GM18858 (cell line): Measurements from ENCODE around the gene FGFR3.

ENCODE experiments used
- ATAC-seq: cut with Tn5 transposase; IDR thresholded peaks from one replicate; pipeline ENCODE4 v1.9.1; 2021; ENCODE audit not compliant: unreplicated experiment

The FGFR3 gene

DNA sequence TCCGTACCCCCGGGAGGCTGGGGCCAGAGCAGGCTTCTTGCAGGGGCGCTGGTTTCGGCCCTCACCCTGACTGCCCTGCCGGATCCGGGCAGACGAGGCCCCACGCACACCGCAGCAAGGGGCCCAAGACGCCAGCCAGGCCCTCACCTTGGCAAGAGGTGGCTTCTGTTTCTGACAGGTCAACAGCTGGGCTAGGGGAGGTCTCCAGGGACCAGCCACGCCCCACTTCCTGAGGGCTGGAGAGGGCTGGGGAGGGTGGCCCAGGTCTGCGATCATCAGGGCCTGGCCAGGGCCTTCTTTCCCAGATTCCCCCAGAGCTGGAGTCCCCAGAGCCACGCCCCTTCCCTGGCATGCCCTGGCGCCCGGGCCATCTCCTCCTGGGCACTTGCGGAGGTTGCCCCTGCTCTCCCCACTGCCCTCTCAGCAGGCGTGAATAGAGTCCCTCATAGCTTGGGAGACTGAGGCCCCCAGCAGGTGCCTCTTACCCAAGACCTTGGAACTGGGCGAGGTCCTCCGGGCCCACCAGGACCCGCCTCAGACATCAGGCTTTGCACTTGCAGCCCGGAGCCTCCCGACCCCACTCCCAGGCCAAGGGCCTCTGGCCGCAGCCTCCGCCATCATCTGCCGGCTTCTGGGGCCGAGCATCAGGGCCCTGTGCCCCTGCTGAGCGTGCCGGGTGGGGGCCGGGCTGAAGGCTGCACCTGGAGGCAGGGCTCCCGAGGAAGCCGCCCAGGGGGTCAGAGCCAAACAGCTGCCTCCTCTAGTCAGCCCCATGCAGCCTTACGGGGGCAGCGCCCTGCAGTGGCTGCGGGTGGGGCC, 6.3 kb upstream of the FGFR3 start:
- ATAC-seq: no peak

- no peak for ATAC-seq
Measured at GRCh38 chr4:1787411-1788077, 5.5 kb upstream of the FGFR3 start.

GRCh38 chr4:1788254-1788973, 4.7 kb upstream of the FGFR3 start:
- no peak for ATAC-seq

DNA sequence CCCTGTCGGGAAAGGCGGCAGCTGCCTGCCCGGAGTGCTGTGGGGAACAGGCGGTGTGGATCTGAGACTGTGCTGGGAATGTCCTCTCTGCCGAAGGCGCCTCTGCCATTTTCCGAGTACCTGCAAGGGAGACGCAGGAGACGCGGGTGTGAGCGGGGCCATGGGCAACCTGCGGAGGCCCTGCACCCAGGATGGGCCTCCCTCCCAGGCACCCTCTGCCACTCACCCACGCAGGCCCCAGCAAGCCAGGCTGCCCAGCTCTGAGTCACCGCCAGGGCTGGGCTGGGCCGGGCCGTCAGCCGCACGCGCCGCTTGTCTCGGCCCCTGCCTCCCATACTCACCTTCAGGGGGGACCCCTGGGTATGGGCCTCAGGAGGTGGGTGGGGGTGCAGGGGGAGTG, 3.5 kb upstream of the FGFR3 start:
- no peak for ATAC-seq

- ATAC-seq: no peak
Measured at GRCh38 chr4:1790005-1790404, 3.1 kb upstream of the FGFR3 start.

DNA sequence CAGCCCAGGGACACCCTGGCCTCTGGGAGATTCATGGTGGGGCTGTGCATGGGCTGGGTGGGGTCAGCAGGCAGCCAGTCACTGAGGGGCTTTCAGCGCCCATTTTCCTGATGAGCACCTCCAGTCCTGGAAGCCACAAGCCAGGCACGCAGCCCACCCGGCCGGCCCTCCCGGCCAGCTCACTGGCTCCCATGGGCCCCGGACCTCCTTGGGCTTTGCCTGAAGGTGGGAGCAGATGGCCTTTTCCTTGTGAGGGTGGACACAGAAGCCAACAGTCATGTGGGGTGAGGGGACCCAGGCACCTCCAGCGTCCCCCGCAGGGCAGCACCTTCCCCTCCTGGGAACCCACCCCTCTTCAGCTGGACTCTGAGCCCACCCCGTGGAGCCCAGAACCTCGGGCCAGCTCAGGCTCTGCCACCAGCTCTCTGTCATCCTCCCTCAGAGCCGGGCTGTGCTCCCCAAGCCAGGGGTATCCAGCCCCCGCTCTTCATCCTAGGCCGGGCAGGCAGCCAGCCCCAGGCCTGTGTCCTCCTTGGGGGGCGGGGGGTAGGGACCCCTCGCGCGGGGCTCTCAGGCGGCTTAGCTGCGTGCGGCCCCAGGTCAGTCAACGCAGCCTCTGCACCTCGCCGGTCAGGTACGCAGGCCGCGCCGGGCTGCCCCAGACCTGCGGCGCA, 798 bp upstream of the FGFR3 start:
- ATAC-seq: no peak

- ATAC-seq: no peak
Measured at GRCh38 chr4:1793496-1793840, 375 bp downstream of the FGFR3 start.

GRCh38 chr4:1793940-1794808, 1.1 kb downstream of the FGFR3 start:
- no peak for ATAC-seq

DNA sequence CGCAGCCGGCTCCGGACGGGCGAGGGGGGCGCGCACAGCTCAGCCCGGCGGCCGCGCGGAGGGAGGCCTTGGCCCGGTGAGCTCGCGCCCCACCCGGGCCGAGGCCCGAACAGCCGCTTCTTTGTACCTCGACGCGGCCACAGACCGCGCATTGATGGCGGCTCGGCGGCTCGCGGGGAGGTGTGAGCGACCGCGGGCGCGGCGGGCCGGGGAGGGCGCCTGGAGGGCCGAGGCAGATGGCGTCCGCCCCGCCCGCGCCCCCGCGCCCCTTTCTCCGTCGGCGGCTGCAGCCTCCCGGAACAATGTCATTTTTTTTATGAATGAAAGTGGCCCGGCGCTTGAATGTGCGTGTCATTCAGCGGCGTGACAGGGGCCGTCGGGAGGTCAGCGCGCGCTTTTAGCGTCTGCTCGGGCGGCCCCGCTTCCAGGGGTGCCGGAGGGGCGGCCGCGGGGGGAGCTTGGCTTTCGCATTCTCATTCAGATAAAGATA, 1.8 kb downstream of the FGFR3 start:
- ATAC-seq: no peak

DNA sequence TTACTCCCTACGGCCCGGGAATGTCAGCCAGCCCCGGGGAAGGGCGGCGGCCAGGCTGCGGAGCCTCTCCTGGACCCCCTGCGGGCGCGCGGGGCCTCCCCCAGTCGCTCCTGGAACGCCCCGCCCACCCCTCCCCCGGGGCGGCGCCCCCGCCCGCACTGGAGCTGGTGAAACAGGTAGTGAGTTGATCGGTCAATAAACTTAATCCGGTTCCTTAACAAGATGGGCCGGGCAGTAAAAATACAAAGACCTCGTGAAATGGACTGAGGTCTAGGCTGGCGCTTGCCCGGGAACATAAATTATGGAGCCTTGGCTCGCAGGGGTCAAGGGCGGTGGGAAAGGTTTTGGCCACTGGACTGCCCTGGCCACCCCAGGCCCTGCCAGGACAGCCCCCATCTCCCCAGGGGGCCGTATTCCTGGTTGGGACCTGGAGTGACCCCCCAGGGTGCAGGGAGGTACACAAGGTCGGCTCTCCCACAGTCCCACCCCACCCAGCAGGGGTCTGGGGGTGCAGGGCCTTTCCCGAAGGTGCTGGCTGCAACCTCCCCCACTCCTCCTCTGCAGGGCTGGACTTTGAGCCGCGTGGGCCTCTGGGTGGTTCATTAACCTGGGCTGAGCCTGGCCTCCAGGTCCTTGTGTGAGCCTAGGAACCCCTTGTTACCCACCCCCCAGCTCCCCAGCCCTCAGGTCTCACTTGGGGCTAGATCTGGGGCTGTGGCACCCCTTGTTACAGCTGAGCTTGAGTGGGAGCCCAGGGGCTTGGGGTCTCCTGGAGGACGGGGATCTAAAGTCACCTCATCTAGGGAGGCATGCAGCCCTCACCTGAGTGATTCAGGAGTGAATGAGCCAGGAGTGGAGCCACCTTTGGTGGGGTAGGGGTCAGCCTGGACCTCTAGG, 2.5 kb downstream of the FGFR3 start:
- ATAC-seq: no peak

- no peak for ATAC-seq
Measured at GRCh38 chr4:1796486-1797204, 3.6 kb downstream of the FGFR3 start.

GRCh38 chr4:1797298-1797860, 4.3 kb downstream of the FGFR3 start:
- no peak for ATAC-seq

DNA sequence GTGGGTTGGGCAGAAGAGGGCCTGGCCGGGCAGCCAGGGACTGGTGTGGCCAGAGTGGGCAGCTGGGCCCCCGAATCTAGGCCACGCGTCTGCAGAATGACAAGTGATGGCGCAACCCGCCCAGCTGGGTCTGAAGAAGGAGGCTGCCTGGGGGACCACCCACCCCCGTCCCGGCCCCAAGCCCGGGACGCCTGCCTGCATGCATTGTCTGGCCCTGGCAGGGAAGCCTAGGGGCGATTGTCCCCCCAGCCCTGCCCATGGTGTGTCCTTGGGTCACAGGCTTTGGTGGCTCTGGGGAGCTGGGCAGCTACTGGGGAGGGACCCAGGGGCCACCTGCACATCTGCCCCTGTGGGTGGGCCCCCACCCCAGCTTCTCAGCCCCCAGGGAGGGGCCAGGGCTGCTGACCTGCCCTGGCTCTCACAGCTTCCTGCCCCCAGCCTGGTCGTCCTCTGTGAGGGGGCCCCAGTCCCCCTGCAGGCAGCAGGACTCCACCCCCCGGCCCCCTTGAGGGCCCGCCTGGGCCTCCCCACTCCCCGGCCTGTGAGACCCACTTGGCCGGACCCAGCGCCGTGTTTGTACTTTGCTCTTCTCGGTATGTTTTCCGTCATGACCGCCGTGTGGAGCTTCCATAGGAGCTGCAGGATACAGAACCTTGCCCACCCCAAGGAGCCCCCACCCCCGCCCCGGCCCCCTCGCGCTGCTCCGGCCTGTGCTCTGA, 4.9 kb downstream of the FGFR3 start:
- ATAC-seq: no peak

DNA sequence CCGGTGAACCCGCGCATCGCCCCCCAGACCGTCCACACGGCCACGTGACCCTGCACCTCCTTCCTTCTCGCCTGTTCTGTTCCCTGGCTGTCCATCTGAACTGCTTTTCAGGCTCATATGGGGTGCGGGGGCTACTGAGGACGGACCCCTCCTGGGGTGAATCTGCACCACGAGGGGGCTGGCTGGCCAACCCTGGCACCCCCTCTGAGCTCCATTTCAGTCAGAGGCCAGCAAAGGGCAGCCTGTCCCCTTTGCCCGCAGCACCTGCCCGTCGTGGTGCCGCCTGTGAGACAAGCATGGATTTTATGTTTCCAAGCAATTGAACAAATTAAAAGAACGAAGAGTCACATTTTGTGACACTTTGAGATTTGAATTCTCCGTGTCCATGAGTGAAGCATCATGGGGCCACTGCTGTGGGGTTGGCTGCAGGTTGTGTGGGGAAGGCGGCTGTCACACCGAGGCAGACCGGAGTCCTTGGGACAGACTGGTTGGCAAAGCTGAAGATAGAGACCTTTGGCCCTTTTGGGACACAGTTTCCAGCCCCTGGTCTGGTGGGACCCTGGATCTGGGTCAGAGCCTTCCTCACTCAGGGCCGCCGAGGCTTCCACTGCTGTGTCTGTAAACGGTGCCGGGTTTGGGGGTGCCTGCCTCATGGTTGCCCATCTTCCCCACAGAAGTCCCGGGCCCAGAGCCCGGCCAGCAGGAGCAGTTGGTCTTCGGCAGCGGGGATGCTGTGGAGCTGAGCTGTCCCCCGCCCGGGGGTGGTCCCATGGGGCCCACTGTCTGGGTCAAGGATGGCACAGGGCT, 5.7 kb downstream of the FGFR3 start:
- no peak for ATAC-seq

DNA sequence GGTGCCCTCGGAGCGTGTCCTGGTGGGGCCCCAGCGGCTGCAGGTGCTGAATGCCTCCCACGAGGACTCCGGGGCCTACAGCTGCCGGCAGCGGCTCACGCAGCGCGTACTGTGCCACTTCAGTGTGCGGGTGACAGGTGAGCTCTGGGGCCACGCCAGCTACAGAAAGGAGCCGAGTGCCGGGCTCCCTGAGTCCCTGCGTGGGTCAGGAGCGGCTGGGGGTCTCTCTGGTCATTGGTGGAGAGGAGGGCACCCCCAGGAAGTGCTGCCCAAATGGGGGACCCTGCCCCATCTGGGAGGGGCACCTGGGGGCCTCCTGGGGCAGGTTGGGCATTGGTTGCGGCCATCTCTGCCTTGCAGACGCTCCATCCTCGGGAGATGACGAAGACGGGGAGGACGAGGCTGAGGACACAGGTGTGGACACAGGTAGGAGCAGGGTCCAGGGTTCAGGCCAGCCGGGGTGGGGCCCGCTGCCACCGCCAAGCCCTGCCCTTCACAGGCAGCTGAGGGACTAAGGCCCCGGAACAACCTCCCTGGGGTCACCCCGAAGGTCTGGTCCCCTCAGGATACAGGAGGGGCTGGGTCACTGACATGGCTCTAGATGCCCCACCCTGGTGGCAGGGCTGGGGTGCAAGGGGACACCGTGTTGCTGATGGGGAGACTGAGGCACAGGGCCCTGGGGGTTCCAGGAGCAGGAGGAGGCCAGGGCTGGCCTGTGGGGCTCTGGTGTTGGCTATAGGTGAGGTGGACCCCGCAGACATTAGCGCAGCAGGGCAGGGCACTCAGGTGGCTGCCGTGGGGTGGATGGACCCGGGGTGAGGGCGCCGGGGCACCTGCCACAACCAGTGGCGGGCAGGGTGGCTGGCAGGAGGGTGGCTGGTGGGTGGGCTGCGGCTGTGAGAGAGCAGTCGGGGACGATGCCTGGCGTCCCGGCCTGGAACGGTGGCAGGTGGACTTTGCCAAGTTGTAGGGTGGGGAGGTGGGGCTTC, 6.6 kb downstream of the FGFR3 start:
- no peak for ATAC-seq

DNA sequence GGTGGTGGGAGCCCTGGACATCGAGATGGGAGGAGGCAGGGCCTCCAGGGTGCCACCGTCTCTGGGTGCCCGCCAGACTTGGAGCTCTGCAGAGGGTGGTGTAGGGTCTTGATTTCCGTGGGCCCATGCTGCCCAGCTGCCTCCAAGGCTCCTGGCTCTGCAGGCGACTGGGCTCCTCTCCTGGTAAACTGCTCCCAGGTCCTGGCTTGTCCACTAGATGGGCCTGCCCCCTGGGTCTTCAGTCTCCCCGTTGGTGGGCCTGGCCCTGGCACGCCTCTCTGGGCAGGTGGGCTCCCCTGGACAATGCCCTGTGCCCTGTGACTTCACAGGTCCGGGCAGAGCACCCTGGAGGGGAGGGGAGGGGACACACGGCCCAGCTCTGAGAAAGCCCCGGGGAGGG, 7.7 kb downstream of the FGFR3 start:
- ATAC-seq: no peak
